ENCODE results near the gene TRAF6.

DNA sequence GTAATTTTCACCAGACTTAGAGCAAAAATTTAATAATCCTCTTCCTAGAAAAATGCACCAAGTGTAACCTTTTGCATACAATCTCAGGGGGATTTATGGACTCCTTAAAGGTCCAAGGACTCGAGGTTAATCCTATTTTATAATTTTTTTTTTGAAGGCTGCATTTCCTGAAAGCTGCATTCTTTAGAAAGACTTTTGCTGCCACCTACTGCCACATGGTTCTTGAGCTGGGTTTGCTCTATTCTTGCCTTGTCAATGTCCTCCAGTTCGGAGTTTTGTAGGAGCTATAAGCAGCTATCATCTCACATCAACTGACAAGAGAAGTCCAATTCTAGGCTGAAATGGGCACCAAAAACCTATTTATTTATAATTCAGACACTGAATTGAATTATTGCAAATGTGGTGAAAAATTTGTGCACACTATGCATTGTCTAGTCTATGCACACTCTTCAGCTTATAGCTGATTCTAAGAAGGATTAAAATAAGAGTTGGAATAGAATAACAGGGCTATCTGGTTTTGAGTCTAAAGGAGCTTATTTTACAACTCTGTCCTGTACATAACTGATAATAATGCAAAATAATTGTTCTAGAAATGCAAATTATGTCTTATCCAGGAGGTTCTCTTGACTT lies 31.3 kb downstream of the TRAF6 start:
- TF ChIP-seq, protein P1, sequence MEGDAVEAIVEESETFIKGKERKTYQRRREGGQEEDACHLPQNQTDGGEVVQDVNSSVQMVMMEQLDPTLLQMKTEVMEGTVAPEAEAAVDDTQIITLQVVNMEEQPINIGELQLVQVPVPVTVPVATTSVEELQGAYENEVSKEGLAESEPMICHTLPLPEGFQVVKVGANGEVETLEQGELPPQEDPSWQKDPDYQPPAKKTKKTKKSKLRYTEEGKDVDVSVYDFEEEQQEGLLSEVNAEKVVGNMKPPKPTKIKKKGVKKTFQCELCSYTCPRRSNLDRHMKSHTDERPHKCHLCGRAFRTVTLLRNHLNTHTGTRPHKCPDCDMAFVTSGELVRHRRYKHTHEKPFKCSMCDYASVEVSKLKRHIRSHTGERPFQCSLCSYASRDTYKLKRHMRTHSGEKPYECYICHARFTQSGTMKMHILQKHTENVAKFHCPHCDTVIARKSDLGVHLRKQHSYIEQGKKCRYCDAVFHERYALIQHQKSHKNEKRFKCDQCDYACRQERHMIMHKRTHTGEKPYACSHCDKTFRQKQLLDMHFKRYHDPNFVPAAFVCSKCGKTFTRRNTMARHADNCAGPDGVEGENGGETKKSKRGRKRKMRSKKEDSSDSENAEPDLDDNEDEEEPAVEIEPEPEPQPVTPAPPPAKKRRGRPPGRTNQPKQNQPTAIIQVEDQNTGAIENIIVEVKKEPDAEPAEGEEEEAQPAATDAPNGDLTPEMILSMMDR (IDR thresholded peaks at IDR 0.05) = peak in 6 of 7 experiments; percentile 26 to 55 (median 47)
- TF ChIP-seq POLR2A (IDR thresholded peaks at IDR 0.05) = no peak

All from body of pancreas (tissue), 4 donors.